Pulmonary artery endothelial cell (primary cell): ENCODE results near the gene CDYL2. TPM values are rescaled to one million over a fixed set of nuclear protein-coding genes. Genes with fewer than 3 reads are reported as not detected.
"Not testable (repeated sequence)": the region's sequence is repeated elsewhere in the genome, so short reads cannot be mapped to it uniquely, and the experiment has no call there.

Experiments
- DNase-seq: peaks from one replicate; pipeline ENCODE4 v3.0.0-alpha.2; 2011; ENCODE audit warnings: low read depth, low spot score
- total RNA-seq: library from RNA; depleted of rRNA; stranded (reverse); fragments of >200 nt; gene quantifications from 2 replicates; pipeline ENCODE4 v1.2.3, GENCODE V29; 2014

Gene CDYL2
- total RNA-seq, 1 donor from 2014 or later, result 32.3 TPM

DNA sequence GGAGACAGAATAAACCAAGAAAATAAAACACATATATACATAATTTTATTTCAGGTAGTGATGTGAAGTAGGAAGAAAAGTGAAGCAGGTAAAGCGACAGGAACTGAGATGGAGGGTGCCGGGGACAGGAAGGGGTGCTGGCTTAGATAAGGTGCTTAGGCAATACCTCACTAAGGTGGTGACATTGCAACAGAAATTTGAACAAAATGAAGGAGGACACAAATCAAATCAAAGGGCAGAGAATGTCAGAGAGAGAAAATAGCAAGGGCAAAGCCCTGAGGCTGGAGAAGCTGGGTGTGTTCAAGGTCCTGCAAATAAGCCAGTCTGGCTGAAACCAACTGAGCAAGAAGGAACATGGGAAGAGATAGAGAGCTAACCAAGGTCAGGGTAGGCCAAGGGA, 5.0 kb upstream of the CDYL2 start:
- no peak for DNase-seq

DNA sequence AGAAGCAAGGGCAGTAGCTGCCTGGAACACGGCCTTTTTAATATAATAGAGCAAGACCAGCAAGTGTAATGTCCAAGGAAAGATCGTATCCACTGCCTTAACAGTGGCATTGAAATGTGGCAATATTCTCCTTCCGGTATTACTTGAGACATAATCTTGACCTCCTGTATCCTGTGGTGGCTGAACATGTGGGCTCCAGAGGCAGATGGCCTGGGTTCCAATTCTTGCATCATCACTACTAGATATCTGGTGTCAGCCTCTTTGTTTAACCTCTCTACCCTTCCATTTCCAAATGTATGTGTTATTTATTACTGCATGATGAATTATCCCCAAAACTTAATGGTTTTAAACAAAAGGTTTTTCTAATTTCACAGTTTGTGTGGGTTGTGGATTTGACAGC, 3.5 kb upstream of the CDYL2 start:
- no peak for DNase-seq

DNA sequence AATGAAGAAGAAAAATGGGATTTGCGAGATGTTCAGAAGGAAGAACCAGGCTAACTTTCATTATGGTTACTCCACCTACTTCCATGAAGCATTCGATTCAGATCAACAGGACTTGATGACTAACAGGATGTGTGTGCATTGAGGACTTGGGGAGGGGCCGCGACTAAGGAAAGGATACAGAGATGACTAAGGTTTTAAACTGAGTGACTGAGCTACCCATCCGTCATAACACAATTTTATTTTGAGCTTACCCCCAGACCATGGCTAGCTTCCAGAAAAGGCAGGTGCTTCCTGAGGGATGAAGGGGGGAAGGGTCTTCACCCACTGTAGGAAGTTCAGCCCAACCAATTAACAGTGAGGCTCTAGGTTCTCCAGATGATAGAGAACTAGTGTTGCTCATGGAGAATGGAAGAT, 2.5 kb upstream of the CDYL2 start:
- peak; percentile 96 for DNase-seq

DNA sequence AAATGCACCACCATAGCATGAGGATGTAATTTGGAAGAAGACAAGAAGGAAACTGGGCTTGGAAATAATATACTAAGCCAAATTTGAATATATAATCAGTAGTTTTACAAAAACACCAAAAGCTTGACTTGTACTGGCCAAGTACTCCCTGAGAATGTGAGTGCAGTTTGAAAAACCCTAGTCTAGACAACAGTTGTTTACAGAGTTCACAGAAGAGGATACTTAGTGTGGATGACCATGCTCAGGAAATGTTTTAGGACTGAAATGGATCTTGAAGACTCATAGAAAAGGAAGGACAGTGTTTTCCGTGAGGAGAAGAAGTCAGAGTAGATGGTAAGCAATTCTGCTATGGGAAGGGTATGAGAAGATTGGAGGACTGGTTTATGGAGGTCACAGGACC, 1.9 kb upstream of the CDYL2 start:
- DNase-seq, result no peak

DNA sequence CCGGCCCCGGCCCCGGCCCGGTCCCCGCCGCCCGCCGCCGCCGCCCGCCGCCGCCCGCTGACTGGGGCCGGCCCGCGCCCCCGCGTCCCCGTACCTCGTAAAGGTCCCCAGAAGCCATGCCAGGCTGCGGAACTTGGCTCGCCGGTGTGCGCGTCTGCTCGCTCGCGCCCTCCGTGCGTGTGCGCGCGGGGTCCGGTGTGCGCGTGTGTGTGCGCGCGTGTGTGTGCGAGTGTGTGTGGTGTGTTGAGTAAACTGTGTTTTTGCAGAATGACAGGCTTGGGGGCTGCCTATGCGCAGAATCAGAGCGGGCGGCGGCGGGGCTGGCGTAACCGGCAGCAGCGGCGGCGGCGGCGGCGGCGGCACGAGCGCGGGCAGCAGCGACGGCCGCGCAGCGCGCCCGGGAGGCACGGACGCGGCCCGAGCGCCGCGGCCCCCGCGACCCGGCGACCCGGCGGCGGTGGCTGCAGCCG, 307 bp downstream of the CDYL2 start:
- DNase-seq, result no peak

DNA sequence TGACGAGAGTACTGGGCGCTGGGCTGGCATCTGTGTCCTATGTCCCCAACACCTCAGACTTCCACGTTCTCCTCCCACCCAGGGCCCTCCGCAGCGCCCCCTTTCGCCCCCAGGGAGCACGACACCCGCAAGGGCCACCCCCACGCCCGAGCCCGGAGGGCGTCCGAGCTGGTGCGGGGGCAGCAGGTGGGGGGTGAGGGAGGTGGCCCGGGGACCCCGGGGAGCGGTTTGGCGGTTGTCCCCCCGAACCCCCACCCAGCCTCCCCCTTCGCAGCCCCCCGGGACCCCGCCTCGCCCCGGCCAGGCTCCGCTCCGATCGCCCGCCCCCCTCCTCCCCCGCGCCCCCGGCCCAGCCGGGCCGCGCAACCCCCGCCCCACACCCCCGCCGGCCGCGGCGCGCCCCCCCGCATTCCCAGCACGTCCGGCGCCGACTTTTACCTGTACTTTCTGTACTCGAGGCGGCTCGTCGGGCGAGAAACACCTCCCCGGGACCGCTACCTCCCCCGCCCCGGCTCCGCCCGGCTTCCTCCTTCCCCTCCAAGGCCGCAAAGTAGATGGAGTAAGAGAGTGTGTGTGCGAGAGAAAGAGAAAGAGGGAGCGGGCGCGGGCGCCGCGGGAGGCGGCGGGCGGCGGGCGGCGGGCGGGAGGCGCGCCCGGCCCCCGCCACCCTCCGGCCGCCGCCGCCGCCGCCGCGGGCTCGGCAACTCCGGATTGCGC, 901 bp downstream of the CDYL2 start:
- no peak for DNase-seq

DNA sequence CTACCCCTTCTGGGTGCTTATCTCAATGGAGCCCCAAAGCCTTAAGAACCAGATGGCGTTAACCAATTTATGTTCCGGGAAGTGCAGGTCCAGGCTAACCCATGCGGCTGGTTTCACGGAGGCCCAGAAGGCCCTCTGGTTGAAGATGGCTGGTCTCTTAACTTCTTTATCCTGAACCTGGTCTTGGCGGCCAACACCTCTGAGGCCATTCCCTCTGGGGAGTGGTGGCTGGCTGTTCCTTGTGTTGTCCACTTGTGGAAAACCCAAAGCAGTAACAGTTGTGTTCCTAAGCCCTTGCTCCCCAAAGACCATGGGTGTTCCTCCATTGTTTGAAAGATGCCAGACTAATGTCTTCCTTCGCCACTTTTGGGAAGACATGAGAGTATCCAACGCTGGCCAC, 1.5 kb downstream of the CDYL2 start:
- DNase-seq, result no peak

DNA sequence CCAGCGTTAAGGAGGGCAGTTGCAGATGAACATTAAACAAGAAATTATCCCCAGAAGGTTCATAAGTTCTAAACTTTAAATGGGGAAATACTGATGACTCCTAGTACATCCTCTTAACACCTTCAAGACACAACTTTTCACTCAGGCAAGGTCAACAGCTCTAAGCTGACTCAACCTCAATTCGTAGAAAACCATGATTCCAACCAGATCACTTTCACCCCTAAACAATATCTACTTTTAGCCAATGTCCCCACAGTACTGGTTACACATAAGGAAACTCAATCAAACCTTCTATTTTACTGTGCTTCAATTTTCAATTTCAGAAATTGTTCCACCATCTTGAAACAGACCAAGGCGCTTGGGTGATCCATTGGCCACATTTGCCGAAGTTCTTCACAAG, 2.3 kb downstream of the CDYL2 start:
- DNase-seq, result no peak

DNA sequence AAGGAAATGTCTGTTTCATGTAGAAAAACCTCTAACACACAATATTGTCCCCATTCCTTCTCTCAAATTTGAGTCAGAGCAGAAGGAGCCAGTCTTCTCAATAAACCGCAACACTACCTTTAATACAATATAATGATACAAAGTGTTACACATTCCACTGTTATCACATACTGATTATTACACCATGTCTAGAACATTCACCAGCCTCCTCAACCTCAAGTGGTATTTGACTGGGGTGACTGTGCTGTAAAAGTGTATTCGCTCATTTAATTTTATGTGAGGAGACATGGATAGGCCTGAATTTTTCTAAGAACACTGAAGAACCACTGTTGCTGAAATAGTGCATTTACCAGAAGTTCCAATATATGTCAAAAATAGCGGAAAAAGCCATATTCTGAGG, 10.3 kb downstream of the CDYL2 start:
- no peak for DNase-seq

DNA sequence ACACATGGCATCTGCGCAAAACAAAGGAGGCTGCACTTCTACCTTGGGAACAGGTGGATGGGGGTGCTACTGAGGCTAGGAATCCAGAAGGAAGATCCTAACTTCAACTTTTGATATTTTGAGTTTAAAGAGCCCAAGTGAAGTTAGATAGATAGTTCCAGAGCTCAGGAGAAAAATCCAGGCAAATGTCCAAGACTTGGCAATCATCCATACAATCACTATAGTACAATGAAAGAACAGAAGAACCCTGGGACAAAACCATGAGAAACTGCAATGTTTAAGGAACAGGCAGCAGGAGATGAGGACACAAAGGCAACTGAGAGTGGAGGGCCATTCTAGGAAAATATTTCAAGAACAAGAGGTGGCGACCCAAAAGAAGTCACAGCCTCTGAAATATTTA, 12.4 kb downstream of the CDYL2 start:
- peak; percentile 24 for DNase-seq

DNA sequence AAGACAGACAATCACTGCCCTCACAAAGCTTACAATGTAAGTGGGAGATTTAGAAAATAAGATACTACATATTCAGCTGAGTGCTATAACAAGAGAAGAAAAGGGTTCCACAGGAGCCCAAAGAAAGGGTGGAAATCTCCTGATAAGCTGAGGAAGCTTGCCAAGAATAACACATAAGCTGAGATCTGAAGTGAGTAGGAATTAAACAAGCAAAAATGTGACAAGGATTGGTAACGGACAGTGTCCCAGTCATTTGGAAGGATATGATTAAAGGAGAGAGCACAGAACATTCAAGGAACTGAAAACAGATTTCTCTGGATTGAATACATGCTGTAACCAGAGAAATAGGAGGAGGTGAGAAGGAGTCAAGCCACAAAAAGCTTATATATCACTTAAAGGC, 13.0 kb downstream of the CDYL2 start:
- peak; percentile 20 for DNase-seq

DNA sequence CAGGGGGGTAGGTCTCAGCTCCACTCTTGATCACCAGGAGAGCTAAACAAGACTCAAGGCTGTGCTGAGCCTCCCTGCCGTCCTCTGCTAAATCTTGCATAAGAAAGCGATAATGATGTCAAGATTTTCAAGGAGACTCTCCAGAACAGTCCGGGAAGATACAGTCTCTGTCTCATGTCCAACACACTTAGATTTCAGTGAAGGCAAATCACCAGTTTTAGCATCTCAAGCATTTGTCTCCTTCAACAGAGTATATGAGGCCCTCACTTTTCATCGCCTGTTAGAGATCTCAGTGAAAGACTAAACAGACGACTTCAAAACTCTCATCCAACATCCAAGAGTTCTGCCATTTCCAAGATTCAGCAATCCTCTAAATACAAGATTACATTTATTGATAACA, 13.6 kb downstream of the CDYL2 start:
- DNase-seq, result no peak

DNA sequence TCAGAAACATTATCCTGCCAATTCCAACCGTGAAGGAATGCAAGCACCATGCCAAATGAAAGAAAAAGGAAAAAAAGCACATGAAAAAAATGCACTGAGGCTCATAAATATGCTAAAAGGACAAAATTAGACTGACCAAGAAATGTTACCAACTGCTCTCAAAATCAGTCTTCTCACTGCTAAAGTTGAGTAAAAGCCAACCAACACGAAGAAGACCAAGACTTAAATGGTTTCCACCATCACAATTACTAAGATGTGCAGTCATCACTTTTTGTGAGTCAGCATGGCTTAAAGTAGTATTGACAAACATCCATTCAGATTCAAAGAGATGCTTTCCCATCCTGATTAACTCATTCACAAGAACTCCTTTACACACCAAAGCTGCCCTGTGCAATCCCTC, 16.4 kb downstream of the CDYL2 start:
- no peak for DNase-seq

DNA sequence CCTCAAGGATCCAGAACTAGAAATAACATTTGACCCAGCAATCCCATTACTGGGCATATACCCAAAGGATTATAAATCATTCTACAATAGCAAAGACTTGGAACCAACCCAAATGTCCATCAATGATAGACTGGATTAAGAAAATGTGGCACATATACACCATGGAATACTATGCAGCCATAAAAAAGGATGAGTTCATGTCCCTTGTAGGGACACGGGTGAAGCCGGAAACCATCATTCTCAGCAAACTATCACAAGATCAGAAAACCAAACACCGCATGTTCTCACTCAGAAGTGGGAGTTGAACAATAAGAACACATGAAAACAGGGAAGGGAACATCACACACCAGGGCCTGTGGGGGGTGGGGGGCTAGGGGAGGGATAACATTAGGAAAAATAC, 17.8 kb downstream of the CDYL2 start:
- DNase-seq, result not testable (repeated sequence)

DNA sequence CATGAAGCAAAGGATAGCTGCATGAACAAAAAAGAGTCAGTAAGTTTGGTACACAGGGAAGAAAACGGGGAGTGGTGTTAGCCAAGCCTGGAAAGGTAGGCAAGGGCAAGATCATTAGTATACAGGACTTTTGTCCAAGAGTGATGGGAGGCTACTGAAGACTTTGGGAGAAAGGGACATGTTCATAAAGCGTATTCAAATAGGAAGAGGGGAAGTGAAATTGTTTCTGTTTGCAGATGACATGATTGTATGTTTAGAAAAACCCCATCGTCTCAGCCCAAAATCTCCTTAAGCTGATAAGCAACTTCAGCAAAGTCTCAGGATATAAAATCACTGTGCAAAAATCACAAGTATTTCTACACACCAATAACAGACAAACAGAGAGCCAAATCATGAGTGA, 19.4 kb downstream of the CDYL2 start:
- no peak for DNase-seq

DNA sequence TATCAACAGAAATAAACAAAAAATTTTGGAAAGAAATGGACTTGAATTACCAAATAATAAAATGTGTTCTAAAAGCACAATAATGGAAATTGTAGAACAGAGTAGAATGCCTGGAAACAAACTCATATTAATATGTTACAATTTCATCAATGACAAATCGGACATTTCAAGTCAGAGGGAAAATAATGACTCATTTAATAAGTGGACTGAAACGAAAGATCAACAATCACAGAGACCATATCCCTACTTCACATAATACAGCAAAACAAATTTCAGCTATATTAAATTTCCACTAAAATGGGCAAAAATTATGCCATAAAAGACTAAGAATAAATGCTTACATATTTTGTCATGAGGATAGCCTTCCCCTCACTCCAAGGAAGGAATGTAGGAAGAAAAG, 25.7 kb downstream of the CDYL2 start:
- DNase-seq, result no peak

DNA sequence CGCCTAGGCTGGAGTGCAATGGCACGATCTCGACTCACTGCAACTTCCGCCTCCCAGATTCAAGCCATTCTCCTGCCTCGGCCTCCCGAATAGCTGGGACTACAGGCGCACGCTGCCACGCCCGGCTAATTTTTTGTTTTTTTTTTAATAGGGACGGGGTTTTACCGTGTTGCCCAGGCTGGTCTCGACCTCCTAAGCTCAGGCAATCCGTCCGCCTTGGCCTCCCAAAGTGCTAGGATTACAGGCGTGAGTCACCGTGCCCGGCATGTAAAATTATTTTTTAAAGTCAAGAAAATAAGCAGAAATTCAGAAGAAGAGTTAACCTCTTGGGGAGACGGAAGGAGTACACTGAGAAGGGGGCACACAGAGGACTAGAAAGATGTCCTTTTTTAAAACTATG, 27.5 kb downstream of the CDYL2 start:
- DNase-seq, result no peak

DNA sequence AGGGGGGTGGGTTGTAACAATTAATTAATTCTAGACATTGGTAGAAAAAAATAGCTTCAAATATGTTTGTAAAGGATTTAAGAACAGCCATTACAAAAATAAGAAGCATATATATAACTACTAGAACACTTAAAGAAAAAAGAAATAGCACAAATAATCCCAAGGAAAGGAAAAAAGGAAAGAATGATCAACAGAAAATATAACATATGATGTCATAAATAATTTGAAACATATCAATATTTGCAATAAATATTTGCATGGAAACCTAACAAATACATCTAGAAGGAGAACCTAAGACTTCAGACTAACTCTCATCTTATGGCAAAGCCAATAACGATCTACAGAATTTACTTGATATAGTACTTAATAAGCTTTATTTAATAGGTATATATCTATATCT, 28.9 kb downstream of the CDYL2 start:
- no peak for DNase-seq

DNA sequence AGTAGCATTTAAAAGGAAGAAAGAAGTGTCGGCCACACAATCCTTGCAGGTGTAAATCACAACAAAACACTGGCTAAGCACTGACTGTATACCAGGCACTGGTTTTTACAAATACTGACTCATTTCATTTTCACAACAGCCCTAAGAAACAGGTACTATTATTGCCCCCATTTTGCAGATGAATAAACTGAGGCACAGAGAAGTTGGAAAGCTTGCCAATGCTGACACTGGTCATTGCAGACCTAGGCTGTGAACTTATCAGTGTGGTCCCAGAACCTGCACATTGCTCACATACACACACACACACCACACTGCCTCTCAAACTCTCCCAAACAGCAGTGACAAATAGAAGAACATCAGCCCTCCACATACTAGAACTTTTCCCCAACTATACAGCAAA, 37.6 kb downstream of the CDYL2 start:
- DNase-seq, result no peak

DNA sequence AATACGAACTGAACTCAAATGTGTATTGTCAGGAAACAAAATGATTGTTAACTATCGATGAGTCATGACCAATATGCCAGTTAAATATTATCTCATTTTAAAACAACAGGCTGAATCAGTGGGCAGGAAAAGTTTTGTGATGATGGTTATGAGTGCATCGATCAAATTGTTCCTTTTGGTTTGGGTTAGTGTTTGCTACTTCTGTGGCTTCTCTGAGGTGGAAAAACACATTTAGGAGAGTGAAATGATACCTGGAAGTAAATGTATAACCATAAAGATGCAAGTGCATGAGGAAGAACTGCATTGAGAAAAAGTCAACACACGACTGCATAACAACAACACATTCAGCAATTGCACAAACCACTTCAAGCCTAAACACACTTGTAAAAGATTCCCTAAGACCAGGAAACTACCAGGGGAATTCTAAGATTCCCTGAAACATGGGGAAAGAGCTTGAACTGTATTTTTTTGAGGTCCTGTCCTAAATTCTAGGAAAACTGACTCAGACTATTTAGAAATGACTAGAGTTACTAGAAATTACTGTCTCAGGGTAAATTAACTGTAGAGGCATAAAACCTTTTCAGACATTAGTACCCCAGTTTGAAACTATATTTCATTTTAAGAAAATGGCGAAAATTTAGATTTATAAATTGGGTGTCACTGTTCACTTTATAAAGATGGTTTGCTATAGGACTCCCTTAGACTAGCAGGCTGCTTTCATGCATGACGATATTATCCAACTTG, 44.8 kb downstream of the CDYL2 start:
- DNase-seq, result no peak

DNA sequence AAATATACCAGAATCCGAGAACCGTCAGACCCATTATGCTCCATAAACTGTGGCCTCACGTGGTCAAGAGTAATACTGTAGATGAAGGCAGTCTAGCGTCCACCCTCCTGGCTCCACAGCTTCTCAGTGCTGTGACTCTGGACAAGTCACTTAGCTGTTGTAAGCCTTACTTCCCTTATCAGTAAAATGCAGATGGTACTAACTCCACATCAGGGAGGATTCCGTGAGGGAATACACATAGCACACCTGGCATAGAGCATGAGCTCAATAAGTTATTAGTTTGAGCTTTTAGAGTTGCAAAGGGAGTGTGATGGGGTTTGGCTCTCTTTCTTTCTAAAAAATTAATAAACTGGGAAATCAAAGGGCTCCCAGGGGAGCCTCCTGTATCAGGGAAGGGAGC, 49.9 kb downstream of the CDYL2 start:
- DNase-seq, result no peak

DNA sequence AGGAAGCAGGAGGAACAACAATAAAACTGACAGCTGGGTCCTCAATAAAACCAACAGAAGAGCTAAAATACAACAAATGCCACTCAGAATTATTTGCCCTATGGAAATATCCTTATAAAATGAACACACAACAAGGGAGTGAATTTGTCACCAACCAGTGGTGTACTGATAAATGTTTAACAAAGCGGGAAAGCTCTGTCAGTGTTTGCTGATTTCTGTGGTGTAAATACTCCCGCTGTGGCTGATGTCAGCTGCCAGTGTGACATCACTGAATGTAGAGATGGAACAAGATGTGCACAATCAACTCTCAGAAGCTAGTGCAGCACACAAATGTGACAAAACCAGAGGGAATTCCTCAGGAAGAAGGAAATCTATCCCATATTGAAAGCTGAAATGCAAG, 51.9 kb downstream of the CDYL2 start:
- no peak for DNase-seq

DNA sequence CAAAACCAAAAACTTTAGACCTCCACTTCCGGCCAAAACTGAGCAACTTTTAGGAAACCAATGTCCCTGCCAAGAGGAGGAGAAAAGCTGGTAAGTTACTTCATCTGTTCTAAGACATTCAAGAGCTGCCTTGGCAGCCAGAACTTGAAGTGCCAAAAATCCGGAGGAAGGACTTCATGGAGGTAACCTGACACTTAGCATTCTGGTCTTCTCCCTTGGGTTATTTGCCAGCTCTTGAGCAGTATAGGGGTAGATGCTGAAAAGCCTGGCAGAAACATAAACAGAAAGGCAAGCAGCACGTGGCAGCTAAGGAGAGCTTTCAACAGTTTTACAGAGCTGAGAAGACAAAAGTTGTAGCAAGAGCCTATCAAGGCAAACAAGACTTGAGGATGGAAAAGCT, 53.2 kb downstream of the CDYL2 start:
- DNase-seq, result no peak
